Kidney glomerular epithelial cell (primary cell): Measurements from ENCODE around the gene PRKRIP1.
"Not testable (repeated sequence)": the region's sequence is repeated elsewhere in the genome, so short reads cannot be mapped to it uniquely, and the experiment has no call there.

Experiments
- DNase-seq: peaks from one replicate; lab custom pipeline; 2025; lab: John Stamatoyannopoulos, UW

Gene PRKRIP1

DNA sequence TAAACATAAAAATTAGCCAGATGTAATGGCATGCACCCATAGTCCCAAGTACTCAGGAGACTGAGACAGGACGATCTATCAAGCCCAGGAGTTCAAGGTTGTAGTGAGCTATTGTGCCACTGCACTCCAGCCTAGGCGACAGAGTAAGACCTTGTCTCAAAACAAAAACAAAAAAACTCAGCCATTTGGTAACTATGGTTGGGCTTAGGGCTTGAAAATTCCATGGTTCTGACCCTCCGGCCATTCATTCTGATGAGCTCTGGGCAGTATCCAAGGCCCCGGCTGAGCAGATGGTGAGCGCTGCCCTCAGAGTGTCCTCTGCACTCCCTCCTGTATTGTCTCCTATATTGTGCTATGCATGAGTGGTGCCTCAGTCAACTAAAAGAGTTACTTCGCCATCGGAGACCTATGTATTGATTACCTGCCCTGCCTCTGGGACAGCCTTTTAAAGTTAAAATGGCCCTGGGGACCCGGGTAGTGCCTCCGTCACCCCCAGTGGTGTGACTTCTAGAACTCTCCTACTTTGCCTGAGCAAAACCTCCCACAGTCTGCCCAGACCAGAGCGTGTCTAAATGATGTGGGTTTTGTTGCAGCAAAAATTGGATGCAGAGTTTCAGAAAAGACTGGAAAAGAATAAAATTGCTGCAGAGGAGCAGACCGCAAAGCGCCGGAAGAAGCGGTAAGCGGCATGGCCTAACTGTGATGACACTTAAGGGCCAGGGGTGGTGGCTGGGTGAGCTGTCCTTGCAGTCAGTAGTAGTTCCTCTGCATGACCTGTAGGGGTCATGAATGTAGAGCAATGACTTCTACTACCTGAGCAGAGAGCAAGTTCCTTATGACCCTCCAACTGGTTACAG, 8.1 kb downstream of the PRKRIP1 start:
- peak; percentile 61 for DNase-seq

DNA sequence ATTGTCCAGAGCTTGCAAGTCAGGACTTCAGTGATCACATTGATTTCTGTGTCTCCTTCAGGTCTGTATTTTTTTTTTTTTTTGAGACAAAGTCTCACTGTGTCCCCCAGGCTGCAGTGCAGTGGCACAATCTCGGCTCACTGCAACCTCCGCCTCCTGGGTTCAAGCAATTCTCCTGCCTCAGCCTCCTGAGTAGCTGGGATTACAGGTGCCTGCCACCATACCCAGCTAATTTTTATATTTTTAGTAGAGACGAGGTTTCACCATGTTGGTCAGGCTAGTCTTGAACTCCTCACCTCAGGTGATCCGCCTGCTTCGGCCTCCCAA, 8.7 kb downstream of the PRKRIP1 start:
- not testable (repeated sequence) for DNase-seq

DNA sequence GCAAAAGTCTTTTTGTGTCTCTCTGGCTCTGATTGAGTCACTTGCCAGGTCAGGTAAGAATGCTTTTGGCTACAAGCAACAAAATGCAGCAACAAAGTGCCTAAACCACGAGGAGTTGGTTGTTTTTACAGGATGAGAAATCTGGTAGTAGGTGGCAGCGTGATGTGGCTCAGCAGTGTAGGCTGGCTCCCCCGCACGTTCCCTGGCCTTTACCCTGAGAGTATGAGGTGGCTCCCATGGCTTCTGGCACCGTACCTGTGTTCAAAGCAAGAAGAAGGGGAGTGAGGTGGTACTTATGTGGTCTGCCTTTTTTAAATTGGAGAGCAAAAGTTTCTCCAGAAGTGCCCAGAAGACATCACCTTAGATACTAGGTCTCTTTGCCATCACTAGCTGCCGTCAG, 11.7 kb downstream of the PRKRIP1 start:
- no peak for DNase-seq

DNA sequence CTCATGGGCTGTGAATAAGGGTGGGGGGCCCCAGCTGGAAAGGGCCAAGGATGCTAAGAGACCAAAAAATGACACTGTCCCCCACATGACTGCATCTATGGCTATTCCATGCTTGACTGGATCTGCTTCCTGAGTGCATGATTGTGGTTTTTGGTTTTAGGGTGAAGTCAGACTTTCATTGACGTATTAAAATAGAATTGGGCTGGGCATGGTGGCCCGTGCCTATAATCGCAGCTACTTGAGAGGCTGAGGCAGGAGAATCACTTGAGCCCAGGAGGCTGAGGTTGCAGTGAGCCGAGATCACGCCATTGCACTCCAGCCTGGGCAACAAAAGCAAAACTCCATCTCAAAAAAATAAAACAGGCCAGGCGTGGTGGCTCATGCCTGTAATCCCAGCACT, 12.4 kb downstream of the PRKRIP1 start:
- DNase-seq: not testable (repeated sequence)

DNA sequence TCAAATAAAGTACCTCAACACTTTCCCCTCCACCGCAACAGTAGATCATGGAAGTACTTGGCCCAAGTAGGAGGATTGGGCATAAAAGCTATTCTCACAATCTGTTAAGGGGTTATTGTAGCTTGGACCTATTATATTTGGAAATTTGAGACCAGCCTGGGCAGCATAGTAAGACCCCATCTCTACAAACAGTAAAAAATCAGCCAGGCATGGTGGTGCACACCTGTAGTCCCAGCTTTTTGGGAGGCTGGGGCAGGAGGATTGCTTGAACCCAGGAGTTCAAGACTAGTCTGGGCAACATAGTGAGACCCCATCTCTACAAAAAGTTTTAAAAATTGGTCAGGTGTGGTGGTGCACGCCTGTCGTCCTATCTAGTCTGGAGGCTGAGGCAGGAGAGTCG, 13.2 kb downstream of the PRKRIP1 start:
- DNase-seq: no peak

DNA sequence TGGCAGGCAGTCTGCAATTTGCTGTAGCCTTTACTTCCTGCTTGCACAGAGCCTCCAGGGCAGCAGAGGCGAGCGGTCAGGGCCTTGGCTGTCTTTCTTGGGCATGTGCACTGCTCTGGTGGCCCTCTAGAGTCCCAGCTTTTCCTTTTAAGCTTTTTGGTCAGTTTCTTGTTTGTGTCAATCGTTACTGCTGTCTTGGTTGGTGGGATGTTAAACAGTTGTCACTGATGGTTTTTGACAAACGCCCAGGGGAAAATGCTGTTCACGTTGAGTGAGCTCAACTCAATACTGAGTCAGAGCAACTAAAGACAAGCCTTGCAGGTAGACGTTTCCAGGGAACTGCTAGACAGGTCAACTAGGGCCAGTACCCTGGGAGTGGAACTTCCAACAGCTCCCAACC, 14.0 kb downstream of the PRKRIP1 start:
- DNase-seq: no peak

DNA sequence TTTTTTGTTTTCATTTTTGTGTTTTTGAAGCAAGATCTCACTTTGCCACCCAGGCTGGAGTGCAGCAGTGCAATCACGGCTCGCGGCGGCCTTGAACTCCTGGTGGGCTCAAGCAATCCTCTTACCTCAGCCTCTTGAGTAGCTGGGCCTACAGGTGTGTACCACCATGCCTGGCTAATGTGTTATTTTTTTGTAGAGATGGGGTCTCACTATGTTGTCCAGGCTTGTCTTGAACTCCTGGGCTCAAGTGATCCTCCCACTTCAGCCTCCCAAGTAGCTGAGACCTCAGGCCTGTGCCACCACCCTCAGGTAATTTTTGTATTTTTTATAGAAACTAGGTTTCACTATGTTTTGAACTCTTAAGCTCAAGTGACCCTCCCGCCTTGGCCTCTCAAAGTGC, 14.8 kb downstream of the PRKRIP1 start:
- DNase-seq: no peak

DNA sequence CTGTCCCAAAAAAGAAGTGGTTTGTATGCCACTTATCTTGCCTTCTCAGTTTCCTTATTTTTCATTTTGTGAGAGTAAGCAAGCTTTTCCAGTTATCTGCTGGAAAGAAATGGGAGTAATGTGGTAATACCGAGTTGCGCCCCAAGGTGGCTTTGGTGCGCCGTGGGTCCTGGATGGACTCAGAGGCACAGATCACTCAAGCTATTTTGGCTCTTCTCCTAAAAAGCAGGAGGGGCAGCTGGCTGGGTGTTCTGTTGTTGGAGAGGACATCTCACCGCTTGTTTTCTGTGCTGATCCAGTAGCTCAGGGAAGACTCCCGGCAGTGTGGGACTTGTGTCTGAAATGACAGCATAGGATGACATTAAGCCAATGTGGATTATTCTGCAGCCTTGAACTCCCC, 16.4 kb downstream of the PRKRIP1 start:
- no peak for DNase-seq

DNA sequence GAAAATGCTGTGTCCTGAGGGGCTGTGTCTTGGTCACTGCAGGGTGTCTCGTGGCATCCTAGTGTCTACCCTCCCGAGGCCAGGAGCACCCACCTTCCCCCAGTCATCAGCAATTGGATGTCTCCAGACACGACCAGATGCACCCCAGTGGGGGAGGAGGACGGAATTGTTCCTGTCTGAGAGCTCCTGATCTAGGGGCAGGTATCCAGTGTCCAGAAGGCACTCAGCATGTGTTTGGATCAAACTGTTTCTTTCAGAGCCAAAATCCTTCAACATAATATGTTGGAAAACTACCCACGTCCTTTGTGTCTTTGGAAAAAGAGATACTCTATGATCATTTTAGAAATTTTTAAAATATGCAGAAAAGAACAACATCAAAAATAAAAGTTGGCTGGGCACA, 16.9 kb downstream of the PRKRIP1 start:
- DNase-seq: no peak

DNA sequence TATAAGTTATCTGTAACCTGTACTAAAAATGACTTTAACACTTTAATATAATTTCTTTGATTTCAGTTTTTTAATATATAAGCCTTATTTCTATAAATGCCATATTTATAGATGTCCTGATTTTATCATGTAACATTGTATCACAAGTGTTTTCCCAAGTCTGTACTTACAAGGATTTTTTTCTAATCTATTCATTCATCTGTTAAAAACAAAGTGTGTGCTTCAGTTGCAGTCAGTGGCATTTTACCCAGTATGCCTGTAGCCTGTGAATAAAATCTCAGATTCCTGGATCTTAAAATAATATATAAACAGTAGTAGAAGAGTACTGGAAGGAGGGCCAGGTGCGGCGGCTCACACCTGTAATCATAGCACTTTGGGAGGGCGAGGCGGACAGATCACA, 17.4 kb downstream of the PRKRIP1 start:
- DNase-seq: no peak

DNA sequence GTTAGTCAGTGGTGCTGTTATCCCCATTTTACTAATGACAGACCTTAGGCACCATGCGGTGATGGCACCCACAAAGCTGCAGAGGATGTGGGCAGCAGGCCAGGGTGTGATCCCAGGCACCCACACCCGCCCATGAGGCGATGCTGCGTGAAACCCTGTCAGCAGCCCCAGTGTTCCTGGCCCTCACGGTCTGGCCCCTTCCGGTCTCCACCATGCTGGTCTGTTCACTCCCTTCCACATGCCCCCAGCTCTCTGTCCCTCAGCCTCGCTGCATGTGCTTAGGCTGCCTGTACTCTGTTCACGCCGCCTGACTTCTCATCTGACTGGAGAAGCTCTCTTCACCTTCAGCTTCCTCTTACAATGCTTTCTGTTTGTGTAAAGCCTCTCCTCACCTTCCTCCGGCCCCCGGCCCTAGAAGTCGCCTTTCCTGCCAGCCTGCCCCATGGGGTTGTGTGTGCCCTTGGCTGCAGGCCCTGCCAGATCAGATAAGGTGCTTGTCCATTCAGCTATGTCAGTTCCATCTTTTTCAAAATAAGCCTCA, 19.6 kb downstream of the PRKRIP1 start:
- DNase-seq: no peak

DNA sequence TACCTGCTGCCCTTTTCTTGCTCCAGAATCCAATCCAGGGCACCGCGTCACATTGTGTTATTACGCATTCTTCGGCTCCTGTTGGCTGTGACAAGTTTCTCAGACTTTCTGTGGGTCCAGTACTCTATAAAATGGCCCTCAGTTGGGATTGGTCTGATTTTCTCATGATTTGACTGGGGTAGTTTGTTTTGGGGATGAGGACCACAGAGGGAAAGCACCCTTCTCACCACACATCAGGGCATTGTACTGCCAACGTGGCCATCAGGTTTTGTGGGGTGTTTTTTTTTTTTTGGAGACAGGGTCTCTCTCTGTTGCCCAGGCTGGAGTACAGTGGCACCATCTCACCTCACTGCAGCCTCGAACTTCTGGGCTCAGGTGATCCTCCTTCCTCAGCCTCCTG, 20.2 kb downstream of the PRKRIP1 start:
- no peak for DNase-seq

DNA sequence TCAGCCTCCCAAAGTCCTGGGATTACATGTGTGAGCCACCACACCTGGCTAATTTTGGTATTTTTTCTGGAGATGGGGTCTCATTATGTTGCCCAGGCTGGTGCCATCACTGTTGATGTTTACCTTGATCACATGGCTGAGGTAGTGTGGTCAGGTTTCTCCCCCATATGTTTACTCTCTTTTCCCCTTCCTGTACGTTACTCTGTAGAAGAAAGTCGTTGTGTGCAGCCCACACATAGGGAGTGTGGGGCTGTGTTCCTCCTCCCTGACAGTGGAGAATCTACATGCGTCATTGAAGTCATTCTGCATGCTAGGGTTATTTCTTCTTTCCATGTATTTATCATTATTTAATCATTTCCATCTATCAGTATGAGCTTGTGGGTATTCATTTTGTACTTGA, 20.9 kb downstream of the PRKRIP1 start:
- no peak for DNase-seq

DNA sequence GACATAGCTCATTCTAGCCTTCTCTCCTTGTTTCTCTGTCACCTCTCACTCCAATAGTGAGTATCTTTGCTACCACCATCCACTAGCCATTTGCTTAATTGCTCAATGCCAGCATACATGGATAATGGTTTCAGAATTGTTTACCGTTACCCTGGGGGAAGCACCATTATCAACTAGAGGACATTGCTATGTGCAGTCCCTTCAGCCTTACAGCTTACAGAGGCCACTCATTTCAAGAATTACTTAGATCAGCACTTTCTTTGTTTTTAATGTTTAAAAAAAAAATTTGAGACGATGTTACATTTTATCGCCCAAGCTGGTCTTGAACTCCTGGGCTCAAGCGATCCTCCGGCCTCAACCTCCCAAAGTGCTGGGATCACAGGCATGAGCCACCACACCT, 22.4 kb downstream of the PRKRIP1 start:
- no peak for DNase-seq

DNA sequence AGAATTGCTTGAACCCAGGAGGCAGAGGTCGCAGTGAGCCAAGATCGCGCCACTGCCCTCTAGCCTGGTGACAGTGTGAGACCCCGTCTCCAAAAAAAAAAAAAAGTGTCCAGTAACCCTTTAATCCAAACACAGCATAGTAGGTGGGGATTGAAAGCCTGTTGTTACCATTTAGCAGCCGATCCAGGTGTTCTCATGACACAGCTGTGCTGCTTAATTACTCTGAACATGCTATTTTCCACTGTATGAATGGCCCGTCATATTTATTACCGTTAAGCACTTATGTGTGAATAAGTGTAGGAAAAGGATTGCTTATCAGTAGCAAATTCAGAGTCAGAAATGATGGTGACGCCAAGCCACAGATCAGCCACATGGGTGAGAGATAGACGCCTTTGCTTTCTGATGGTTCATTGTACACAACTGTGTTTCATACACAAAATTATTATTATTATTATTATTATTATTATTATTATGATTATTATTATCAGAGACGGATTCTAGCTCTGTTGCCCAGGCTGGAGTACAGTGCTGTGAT, 25.6 kb downstream of the PRKRIP1 start:
- DNase-seq: no peak

DNA sequence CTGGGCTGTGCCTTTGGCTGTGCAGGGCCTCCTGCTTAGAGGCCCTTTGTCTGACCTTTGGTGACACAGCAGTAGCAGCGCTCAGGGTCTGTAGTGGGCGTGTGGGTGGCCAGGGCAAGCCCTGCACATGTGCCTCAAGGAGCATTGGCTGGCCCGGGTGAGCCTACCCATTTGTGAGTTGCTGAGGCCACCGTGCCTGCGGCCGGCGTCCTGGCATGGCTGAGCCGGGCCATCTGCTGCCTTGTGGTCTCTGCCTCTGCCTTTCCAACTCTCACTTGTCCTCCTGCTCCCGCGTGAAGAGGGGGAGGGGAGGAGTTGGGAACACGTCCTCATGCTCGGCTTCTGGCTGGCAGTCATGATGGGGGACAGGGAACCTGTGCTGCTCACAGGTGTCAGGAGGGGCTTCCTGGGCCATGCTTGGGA, 28.0 kb downstream of the PRKRIP1 start:
- no peak for DNase-seq

DNA sequence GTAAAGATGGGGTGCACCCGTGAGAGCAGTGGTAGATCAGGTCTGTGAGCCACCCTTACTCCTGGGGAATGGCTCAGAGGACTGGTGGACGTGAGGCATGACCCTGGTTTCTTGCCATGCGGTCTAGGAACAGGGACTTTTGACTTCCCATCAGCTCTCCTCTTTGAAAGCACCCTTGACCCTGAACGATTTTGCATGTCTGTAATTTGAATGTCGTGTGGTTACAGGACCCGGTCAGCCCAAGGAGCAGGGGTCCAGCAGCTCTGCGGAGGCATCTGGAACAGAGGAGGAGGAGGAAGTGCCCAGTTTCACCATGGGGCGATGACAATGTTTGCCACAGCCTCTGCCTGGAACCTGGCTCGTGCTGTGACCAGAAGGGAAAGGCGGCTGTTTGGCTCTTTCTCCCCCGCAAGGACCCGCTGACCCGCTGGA, 28.6 kb downstream of the PRKRIP1 start:
- DNase-seq: no peak

DNA sequence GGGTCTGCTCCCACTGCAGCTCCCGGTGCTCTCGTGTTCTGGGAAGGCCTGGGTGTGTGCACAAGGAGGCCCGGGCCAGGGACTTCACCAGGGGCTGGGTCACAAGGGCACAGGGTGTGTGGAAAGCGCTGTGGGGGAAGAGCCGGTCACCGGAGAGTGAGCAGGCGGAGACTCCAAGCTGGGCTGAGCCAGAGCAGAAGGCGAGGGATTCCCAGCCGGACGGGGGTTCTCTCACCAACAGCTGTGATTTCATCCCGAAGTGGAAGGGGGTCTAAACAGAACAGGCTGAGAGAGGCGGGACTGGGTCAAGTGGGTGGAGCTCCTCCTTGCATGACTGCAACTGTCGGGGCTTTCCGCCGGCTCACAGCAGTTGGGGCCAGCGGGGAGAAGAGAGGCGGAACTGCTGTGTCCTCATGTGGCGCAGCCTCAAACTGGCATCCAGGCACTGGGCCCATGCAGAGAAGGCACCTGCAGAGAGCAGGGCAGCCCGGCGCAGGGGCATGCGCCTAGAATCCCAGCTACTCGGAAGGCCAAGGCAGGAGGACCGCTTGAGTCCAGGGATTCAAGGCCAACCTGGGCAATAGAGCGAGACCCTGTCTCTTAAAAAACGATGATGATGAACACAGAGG, 29.6 kb downstream of the PRKRIP1 start:
- no peak for DNase-seq

DNA sequence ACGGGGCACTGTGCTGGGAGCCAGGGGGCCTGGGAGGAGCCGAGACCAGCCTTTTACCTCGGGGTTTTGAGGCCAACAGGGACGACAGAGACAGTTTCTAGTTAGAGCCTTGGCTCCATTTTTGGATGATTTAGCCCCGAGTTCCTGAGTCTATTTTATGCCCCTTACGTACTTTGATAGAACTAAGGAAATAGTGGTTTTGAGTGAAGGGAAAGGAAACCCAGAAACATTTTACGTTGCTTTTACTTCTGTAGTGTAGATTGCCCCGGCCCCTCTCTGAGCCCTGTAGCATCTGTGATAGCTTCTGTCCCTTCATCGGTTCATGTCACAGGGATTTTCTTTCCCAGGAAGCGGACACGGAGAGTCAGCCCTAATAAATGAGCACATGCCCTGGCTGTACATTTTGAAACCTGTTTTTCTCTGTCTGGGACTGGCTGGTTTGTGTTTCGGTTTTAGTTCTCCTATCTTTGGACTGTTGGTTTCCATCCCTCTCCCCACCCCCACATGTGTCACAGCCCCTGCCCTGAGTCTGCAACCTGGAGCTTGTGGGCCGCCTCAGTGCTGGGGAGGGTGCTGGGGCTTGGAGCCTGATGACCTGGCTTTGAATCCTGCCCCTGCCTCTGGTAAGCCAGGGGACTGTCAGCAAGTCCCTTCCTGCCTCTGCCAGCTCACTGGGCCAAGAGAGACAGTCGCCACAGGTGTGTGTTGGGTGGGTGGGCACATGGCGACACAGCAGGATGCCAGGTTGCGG, 30.3 kb downstream of the PRKRIP1 start:
- DNase-seq: no peak

DNA sequence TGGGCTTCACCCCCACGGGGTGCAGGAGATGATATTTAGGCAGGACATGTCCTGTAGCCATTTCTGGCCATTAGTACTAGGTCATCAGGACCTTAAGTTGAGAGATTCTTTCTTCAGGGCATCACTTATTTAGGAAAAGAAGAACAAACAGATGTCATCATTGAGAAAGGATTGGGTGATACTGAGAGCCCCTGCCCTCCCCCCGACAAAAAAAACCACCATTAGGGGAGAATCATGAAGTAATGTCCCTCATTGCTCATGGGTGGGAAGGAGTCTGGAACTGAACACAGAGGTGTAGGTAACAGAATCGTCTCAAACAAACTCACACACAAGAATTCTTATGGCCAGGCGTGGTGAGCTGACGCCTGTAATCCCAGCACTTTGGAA, 30.8 kb downstream of the PRKRIP1 start:
- DNase-seq: no peak

DNA sequence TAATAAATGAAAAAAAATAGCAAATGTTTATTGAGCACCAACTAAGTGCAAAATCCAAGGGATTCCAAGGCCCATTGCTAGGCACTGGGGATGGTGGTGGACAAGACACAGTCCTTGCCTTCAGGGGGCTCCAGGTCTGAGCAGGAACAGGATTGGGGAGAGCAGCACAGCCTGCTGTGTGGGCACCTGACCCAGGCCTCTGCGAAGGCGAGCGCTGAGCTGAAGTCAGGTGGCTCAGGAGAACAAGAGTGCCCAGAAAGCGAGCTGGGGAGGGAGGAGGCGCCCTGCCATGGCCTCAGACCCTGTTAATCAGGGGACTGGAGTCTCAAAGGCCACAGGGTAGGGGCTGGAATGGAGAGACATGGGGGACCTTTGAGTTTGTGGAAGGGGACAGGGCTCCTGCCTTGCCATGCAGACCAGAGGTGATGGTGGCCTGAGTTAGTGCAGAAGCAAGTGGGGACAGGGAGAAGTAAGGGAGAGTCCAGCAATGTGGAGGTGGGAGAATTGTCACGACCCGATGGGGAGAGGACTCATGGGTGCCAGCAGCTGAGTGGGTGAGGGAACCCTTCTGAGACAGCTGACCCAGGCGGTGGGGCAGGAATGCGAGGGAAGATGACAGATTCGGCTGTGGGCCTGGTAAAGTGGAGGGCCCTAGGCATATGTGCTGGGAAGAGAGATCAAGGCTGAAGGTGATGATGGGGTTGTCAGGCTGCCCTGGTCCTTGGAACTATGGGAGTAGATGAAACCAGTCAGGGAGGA, 33.2 kb downstream of the PRKRIP1 start:
- DNase-seq: no peak
